GM18499 (cell line): ENCODE results near the gene SPTSSB.

ENCODE experiments used
- ATAC-seq: cut with Tn5 transposase; IDR thresholded peaks from one replicate; pipeline ENCODE4 v1.9.1; 2021; ENCODE audit warnings: moderate number of reproducible peaks; ENCODE audit not compliant: insufficient read depth, unreplicated experiment

SPTSSB gene

GRCh38 chr3:161343540-161343939 is 27.8 kb downstream of the SPTSSB start:
- ATAC-seq: no peak

DNA sequence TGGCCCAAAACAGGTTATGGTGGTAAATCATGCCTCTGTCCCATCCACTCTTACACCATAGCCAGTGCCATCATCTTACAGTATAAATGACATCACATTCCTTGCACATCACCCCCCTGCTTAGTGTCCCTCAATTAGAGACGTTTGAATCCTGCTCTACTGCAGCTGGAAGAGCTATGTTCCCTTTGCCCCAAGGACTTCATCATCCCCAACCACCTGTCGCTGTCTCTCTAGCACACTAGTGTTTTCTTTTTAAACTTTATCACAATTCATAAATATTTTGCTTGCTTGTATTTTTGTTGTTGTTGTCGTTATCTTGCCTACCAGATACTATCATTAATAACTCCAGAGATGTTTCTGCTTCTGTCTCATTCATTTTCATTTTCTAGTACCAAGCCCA is 28.7 kb downstream of the SPTSSB start:
- ATAC-seq: no peak

DNA sequence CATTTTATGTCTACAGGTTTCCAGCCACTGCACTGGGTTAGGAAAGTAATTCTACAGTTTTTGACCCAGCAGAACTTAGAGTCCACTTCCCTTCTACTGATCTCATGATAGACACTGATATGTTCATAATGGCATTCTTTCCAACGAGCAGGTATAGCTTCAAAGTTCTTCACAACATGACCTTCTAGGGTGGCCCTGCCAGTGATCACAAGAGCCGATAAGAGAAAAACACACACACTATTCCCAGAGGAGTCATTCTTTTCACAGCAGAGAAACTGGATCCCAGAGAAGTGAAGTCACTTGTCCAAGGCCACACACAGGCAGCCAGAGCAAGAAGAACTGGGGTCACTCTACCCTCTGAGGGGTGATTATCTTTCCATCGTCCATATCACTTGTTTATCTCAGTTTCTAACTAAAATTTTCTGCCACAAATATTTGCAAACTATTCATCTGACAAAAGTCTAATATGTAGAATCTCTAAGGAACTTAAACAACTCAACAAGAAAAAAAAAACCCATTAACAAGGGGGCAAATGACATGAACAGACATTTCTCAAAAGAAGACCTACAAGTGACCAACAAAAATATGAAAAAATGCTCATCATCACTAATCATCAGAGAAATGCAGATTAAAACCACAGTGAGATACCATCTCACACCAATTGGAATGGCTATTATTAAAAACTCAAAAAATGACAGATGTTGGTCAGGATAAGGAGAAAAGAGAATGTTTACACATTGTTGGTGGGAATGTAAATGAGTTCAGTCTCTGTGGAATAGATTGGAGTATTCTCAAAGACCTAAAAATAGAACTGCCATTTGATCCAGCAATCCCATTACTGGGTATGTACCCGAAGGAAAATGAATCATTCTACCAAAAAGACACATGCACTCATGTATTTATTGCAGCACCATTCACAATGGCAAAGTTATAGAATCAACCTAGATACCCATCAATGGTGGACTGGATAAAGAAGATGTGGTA is 31.5 kb downstream of the SPTSSB start:
- no peak for ATAC-seq

DNA sequence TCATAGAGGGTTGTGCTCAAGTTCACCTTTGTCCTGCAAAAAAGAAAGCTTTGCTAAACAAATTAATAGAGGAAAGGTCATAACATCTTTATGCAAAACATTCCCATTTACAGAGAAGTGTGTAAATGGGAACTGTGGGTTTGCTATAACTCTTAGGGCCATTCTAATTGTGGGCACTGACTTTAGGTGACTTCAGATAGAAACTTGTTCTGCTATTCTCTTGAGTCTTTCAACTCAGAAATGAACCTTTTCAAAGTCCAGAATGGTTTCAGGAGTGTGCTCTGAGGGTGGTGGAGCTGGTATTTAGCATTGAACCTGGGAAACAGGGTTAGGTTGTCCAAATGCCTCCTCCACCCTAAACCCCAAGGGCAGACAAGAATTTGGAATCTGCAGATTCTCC is 34.0 kb downstream of the SPTSSB start:
- ATAC-seq: no peak

- no peak for ATAC-seq
Observed at GRCh38 chr3:161336661-161337060, 34.7 kb downstream of the SPTSSB start.

- no peak for ATAC-seq
Observed at GRCh38 chr3:161333696-161334095, 37.6 kb downstream of the SPTSSB start.

- ATAC-seq: no peak
Observed at GRCh38 chr3:161332792-161333191, 38.5 kb downstream of the SPTSSB start.

DNA sequence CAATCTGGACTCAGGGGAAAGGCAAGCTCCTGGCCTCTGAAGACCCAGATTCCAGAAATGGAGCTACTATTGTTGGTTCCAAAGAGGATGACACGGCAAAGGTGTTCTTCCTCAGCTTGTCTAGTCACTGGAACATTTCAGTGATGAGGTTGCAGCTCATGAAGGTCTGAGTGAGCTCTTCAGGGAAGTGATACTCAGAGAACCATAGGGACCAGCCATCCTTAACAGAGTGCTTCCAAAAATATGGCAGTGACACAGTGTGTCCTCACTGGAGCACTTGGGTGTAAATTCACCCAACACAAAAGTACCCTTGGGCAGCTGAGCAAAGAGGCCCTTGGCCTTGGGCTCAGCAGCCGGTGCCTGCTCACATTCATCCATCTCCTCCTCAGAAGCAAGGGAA is 46.3 kb downstream of the SPTSSB start:
- ATAC-seq: no peak

GRCh38 chr3:161323926-161324621 is 47.2 kb downstream of the SPTSSB start:
- ATAC-seq: no peak

- no peak for ATAC-seq
Observed at GRCh38 chr3:161322781-161323568, 48.3 kb downstream of the SPTSSB start.

DNA sequence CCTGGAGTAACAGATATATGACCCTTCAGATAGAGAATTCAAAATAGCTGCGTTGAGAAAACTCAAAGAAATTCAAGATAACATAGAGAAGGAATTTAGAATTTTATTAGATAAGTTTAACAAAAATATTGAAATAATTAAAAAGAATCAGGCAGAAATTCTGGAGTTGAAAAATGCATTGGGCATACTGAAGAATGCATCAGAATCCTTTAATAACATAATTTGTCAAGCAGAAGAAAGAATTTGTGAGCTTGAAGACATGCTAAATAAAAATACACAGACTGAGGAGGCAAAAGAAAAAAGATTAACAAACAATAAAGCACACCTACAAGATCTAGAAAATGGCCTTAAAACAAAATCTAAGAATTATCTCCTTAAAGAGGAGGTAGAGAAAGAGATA is 50.5 kb downstream of the SPTSSB start:
- no peak for ATAC-seq

GRCh38 chr3:161319867-161320266 is 51.5 kb downstream of the SPTSSB start:
- no peak for ATAC-seq

GRCh38 chr3:161317077-161317476 is 54.2 kb downstream of the SPTSSB start:
- no peak for ATAC-seq

DNA sequence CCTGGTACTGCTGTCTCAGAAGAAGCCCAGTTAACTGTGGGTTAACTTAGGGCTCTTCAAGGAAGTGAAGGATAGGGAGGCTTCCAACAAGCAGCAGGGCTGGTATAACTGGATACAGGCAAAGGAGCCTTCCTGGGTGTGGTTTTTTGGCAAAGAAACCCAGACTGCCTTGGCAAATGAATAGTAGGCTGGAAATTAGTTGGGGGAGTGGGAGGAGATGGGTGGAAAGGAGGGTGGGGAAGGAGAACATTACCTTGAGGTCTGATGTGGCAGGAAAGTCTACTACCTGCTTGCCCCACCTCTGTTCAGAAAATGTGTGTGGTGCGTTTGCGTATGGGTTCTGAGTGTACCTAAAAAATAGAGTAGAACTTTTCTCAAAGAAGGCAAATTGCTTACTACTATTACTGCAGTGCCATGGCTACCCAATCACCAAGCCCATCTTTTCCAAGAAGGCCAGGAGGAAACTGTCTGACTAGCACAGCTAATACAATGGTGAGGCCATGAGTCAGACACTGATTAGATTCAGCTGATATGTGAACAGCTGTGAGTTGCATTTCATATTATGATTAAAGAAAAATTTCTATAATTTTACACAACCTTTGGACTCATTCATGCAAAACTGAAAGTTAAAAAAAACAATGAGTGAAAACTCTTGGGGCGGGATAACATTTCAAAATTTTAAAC is 55.2 kb downstream of the SPTSSB start:
- ATAC-seq: no peak

GRCh38 chr3:161314836-161315395 is 56.4 kb downstream of the SPTSSB start:
- ATAC-seq: peak; percentile 44

- ATAC-seq: peak; percentile 72
Observed at GRCh38 chr3:161310649-161311423, 60.5 kb downstream of the SPTSSB start.

GRCh38 chr3:161305095-161305991 is 66.0 kb downstream of the SPTSSB start:
- ATAC-seq: no peak

DNA sequence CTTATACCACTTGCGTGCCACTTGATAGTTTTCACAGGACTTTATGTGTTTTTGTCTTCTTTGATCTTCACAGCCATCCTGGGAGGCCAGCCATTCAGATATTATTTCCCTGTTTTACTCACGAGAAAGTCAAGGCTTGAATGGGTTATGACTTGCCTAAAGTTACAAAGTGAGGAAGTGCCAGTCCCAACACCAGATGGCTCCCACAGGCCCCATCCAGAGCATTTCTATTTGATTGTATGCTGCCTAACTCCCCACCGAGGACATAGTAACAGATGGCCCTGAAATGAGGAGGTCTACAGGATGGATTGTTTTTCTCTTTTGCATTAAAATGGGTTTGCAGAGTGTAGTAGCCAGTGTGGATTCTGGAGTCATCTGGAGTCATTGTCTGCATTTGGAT is 74.5 kb downstream of the SPTSSB start:
- ATAC-seq: no peak
